Osteocyte (in vitro differentiated cells): Measurements from ENCODE around the gene NID1. TPM values are rescaled to one million over a fixed set of nuclear protein-coding genes. Genes with fewer than 3 reads are reported as not detected.

Experiments
- DNase-seq: peaks from one replicate; pipeline ENCODE4 v3.0.0; 2021; ENCODE audit warnings: mixed read lengths; ENCODE audit not compliant: unreplicated experiment; ENCODE audit errors: extremely low spot score
- H3K27ac Mint-ChIP-seq: one replicate; pipeline ENCODE4 v1.8.0; 2021; ENCODE audit warnings: mild to moderate bottlenecking, mixed read lengths; ENCODE audit not compliant: unreplicated experiment
- H3K27me3 Mint-ChIP-seq: one replicate; pipeline ENCODE4 v1.8.0; 2021; ENCODE audit warnings: mixed read lengths; ENCODE audit not compliant: unreplicated experiment
- H3K36me3 Mint-ChIP-seq: one replicate; pipeline ENCODE4 v1.8.0; 2021; ENCODE audit warnings: mixed read lengths; ENCODE audit not compliant: unreplicated experiment
- H3K4me1 Mint-ChIP-seq: one replicate; pipeline ENCODE4 v1.8.0; 2021; ENCODE audit warnings: mixed read lengths; ENCODE audit not compliant: unreplicated experiment
- H3K4me3 Mint-ChIP-seq: one replicate; pipeline ENCODE4 v1.8.0; 2021; ENCODE audit warnings: mild to moderate bottlenecking, moderate library complexity, mixed read lengths; ENCODE audit not compliant: unreplicated experiment
- H3K9me3 Mint-ChIP-seq: one replicate; pipeline ENCODE4 v1.8.0; 2021; ENCODE audit warnings: mixed read lengths; ENCODE audit not compliant: unreplicated experiment
- CTCF ChIP-seq: fragments of 200-600 bp; sonication (generic); IDR thresholded peaks from 2 replicates; pipeline ENCODE4 v1.5.0; 2021; ENCODE audit warnings: antibody characterized with exemption, mild to moderate bottlenecking, moderate library complexity
- long read RNA-seq: library from polyadenylated mRNA; unstranded; transcript quantifications from one replicate; pipeline ENCODE4 v2.0.0, GENCODE V29; 2021
- total RNA-seq: library from RNA; stranded (reverse); gene quantifications from 2 replicates; pipeline ENCODE4 v1.2.1, GENCODE V29; 2021

The NID1 gene
- total RNA-seq: 142 and 149 TPM in 2 replicates
- long read RNA-seq, full-length matches to known transcripts: 2 of 28 reads
- long read RNA-seq, partial matches to known transcripts: 7 of 28 reads
- long read RNA-seq, other reads (novel, unspliced or antisense): 19 of 28 reads

- Mint-ChIP-seq H3K4me3 (peak within 1 kb of the TSS; percentile 82), H3K27ac (peak within 1 kb of the TSS; percentile 65), H3K9me3 (no peaks in the 10 kb centered on the region), H3K27me3 (no peaks in the 10 kb centered on the region), H3K36me3 (peaks cover 6% of the 10 kb centered on the region), H3K4me1 (peaks cover 12% of the 10 kb centered on the region)
- DNase-seq: peak; percentile 89
- TF ChIP-seq CTCF: peak; percentile 41
These were observed at the start of gene NID1 for GRCh38 chr1:236064674-236065508. TSS of gene NID1 (minus strand) at chr1:236065090. CDS start at chr1:236065079, 11 bp downstream.

- no peaks in the 10 kb centered on the region for H3K36me3 Mint-ChIP-seq
- H3K9me3 Mint-ChIP-seq: no peaks in the 10 kb centered on the region
- peaks cover 8% of the 10 kb centered on the region for H3K27me3 Mint-ChIP-seq
These were observed 49.3 kb upstream of the NID1 start for GRCh38 chr1:236114076-236114747.

GRCh38 chr1:236113324-236114032 is 48.6 kb upstream of the NID1 start:
- H3K27me3 Mint-ChIP-seq: peaks cover 7% of the 10 kb centered on the region
- H3K9me3 Mint-ChIP-seq: no peaks in the 10 kb centered on the region
- no peak overlapping the region for H3K4me3 Mint-ChIP-seq
- DNase-seq: no peak
- H3K27ac Mint-ChIP-seq: no peak overlapping the region
- H3K4me1 Mint-ChIP-seq: peaks cover 3% of the 10 kb centered on the region
- no peak for TF ChIP-seq CTCF
- no peaks in the 10 kb centered on the region for H3K36me3 Mint-ChIP-seq

More at GRCh38 chr1:236114076-236114747, 49.3 kb upstream of the NID1 start:
- H3K4me1 Mint-ChIP-seq: peaks cover 1% of the 10 kb centered on the region
- TF ChIP-seq CTCF: no peak
- no peak overlapping the region for H3K4me3 Mint-ChIP-seq
- no peak for DNase-seq
- H3K27ac Mint-ChIP-seq: no peak overlapping the region

GRCh38 chr1:236112332-236112627 is 47.4 kb upstream of the NID1 start:
- no peak for DNase-seq
- Mint-ChIP-seq H3K36me3 (no peaks in the 10 kb centered on the region), H3K4me3 (no peak overlapping the region), H3K4me1 (peaks cover 3% of the 10 kb centered on the region), H3K27ac (no peak overlapping the region), H3K9me3 (no peaks in the 10 kb centered on the region), H3K27me3 (peaks cover 3% of the 10 kb centered on the region)
- TF ChIP-seq CTCF: no peak
